HG02610 (cell line): Measurements from ENCODE around the gene IL10RB.
"Not testable (repeated sequence)": the region's sequence is repeated elsewhere in the genome, so short reads cannot be mapped to it uniquely, and the experiment has no call there.

Experiments used
- ATAC-seq: cut with Tn5 transposase; IDR thresholded peaks from one replicate; pipeline ENCODE4 v1.9.1; 2021; ENCODE audit warnings: mild to moderate bottlenecking, moderate library complexity; ENCODE audit not compliant: unreplicated experiment

The IL10RB gene

GRCh38 chr21:33300701-33301631 is 34.8 kb downstream of the IL10RB start:
- no peak for ATAC-seq

DNA sequence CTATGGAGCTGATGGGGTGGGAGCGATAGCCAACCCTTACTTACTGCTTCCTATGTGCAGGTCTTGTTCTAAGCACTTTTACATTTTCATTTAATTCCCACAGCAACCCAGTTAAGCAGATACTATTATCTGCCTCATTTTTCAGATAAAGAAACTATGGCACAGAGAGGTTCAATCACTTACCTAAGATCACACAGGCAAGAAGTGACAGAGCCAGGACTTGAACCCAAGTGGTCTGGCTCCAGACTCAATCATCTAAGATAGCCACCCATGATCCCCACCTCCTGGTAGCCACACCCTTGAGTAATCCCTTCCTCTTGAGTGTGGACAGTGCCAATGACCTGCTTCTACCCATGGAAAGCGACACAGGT is 35.5 kb downstream of the IL10RB start:
- no peak for ATAC-seq

DNA sequence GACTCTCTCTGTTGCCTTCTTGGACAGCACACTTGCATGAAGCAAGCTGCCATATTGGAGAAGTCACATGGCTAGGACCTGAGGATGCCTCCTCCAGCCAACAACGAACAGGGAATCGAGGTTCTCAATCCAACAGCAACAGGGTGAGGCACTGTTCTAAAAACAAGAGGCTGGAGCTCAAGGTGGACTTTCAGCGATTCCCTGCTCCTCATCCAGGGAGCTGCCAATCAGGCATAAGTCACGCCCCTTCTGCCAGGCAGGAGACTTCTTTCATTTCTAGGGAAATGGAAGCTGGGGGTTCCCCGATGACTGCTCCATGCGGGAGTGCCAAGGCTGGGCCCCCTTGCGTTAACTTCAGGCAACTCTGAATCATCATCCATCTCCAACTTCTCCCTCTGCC is 35.9 kb downstream of the IL10RB start:
- no peak for ATAC-seq

DNA sequence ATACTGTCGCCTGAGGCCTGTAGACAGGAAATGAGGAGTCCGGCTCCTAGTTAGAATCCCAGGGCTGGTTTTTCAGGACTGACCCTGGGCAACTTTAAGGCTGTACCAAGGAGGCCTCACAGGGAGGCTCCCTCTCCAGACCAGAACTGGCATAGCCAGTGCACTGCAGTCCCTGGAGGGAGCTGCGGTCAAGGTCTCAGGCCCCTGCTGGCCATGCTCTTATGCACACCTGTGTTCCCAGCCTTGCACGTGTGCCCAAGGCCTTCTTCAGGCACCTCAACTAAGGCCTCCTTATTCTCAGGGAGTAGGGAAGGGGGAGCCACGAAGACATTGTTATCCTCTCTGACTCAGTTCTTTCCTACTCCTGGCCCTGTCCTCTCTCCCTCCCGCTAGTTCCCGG is 36.6 kb downstream of the IL10RB start:
- no peak for ATAC-seq

DNA sequence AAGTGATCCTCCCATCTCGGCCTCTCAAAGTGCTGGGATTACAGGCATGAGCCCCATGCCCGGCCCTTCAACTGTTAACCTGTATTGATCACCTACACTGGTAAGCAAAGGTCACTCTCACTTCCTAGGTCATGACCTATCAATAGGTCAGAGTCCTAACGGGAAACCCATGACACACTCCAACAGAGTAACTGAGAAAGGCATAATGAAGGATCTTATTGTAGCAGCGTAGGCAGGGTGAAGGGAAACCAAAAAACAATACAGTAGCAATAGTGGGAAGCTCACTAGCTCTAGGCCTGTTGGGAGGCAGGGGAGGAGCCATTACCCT is 39.1 kb downstream of the IL10RB start:
- no peak for ATAC-seq

GRCh38 chr21:33305938-33306337 is 39.8 kb downstream of the IL10RB start:
- ATAC-seq, result no peak

DNA sequence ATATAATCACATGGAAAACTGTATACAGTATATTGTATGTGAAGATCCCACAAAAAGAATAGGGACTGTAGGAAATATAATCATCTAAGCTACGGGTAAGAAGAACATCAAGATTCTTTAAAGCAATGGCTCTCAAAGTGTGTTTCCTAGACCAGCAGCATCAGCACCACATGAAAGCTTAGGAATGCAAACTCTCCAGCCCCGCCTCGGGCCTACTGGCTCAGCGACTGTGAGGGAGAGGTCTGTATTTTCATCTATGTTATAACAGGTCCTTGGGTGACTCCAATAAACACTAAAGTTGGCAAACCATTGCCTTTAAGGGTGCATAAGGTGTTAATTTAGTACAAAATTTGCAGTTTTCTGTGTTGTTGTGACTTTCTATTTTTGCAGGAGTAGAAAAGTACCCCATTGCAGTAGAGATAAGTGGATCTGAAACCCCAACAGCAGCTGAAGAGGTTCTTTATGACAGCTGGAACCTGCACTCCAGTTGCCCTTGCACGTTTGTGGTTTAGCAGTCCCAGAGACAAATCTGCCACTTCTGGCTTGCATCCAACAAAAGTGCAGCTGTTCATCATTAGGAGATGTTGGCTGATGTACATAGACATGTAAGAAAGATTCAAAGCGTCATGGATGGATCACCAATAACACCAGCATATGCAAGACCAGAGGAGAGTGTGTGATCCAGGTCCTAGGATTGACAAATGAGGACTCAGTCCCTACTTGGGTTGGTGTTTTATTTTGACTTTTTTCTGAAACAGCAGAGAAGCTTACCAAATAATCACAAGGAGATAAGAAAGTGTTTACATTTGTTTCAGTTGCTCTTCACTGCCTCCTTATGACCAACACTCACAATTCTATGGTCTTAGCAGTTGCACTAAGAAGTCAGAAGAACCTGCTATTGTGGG is 42.7 kb downstream of the IL10RB start:
- peak; percentile 91 for ATAC-seq

- no peak for ATAC-seq
Observed at GRCh38 chr21:33309778-33310177, 43.6 kb downstream of the IL10RB start.

DNA sequence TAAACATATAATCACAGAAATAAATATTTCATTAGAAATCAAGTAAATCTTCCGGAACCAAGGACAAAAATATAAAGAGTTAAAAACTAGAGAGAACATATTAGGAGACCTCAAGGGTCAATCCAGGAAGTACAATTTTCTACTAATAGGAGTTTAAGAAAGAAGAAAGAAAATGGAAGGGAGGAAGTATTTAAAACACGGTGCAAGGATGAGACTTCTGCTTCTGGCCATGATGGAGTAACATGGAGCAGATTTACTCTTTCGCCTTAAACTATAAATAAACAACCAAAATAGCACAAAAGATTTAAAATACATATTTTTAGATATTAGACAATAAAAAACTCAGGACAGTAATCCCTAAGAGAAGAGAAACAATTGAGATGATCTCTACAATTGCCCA is 46.0 kb downstream of the IL10RB start:
- no peak for ATAC-seq

DNA sequence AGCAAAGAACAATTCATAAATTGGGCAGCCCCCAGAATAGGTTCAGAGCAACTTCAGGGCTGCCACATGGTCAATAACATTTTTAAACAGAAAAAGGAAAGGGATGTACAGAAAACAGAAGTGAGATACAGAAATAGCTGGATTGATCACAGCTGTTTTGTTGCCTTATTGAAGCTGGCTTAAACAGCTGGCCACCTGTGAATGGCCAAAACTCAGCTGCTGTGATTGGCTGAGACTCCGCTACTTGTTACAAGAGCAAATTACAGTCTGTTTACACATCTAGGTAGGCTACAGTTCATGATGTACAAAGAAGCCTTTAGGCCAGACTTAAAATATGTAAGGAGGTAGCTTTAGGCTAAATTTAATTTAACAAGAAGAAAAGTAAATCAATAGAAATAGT is 47.0 kb downstream of the IL10RB start:
- no peak for ATAC-seq

- ATAC-seq, result no peak
Observed at GRCh38 chr21:33313611-33314010, 47.4 kb downstream of the IL10RB start.

- no peak for ATAC-seq
Observed at GRCh38 chr21:33314111-33314510, 47.9 kb downstream of the IL10RB start.

DNA sequence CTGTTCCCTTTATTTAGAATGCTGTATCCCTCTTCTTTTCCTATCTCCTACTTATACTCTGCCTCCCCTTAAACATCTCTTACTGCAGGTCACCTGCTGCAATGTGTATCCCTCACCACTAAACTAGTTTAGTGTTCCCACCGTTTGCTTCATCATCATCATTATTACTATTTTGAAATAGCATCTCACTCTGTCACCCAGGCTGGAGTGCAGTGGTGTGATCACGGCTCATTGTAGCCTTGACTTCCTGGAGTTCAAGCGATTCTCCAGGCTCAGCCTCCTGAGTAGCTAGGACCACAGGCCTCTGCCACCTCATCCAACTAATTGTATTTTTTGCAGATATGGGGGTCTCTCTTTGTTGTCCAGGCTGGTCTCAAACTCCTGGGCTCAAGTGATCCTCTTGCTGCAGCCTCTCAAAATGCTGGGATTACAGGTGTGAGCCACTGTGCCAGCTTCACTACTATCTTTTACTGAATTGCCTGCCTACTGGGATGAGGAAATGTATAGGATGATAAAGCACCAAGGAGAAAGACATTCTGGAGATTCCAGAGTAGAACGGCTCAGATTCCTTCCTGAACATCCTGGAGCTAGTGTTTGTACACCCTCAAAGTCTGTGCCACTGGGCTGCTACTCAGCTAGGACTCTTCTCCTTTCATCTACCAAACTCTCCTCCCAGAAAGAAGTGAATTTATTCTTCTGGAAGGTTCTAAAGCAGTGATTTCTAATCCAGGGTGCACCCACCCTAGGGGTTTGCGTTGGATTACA is 50.0 kb downstream of the IL10RB start:
- ATAC-seq, result no peak

DNA sequence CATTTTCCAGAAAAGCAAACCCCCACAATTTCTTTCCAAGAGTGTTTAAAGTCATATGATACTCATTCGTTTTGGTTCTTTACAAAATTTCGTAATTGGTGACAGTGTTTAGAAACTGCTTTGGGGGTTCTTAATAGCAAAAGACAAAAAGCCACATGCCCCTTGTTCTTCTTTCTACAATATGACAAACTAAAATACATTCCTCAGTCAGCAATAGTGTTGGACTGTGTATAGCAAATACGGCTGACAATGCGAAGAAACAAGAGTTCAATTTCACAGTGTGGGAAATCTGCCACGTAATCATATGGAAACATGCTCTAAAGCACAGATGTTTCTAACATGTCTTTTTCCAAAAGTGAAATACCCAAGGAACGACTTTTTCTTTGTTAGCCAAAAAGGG is 51.0 kb downstream of the IL10RB start:
- no peak for ATAC-seq

DNA sequence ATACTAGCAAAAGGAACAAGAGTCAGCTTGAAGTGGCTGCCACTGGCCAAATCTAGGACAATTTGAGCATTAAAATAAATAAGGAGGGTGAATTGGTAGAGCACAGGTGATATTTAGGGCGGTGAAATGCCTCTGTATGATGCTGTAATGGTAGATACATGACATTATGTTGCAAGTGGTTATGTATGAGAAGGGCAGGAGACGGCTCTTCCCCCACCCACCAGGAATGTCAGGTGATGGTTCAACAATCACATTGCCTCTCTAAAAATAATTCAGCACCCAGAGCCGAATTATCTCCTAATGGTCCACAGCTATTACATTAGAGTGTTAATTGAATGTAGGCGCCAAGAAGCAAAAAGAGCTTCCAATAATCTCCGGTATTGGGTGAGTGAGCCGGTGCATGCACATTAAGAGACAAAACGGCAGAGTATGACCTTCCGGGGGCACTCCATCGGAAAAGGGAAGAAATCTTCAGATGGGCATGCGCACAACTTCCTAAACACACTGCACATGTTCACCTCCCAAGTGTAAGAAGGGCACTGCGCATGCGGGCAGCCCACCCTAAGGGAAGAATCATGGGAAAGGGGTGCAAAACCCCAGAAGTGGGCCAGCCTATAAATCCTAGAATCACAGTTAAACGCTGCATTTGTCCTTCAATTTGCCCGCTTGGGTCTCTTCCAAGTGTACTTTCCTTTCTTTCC is 51.8 kb downstream of the IL10RB start:
- no peak for ATAC-seq

DNA sequence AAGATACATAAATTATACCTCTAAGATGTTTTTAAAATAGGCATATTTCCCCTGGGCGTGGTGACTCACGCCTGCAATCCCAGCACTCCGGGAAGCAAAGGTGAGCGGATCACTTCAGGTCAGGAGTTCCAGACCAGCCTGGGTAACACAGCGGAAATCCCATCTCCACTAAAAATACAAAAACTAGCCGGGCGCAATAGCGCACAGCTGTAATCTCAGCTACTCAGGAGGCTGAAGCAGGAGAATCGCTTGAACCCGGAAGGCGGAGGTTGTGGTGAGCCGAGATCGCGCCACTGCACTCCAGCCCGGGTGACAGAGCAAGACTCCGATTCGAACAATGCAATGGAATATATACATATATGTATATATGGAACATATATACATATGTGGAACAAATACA is 54.8 kb downstream of the IL10RB start:
- not testable (repeated sequence) for ATAC-seq

DNA sequence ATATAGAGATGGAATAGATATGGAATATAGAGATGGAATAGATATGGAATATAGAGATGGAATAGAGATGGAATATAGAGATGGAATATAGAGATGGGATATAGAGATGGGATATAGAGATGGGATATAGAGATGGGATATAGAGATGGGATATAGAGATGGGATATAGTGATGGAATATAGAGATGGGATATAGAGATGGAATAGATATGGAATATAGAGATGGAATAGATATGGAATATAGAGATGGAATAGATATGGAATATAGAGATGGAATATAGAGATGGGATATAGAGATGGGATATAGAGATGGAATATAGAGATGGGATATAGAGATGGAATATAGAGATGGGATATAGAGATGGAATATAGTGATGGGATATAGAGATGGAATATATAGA is 57.4 kb downstream of the IL10RB start:
- ATAC-seq, result not testable (repeated sequence)

GRCh38 chr21:33324291-33325221 is 58.4 kb downstream of the IL10RB start, which contains the start of gene IFNAR1:
IFNAR1 (plus strand) TSS chr21:33324970; CDS start chr21:33325056, 86 bp downstream.
- peak; percentile 77 for ATAC-seq
